HepG2 (cell line): ENCODE measurements around the gene LRRC40. TPM values are rescaled to one million over a fixed set of nuclear protein-coding genes. Genes with fewer than 3 reads are reported as not detected.

Source experiments
- ATAC-seq: fragments of 200-7000 bp; cut with Tn5 transposase; 3 replicates; pipeline ENCODE4 v1.9.1; 2020; ENCODE audit warnings: mild to moderate bottlenecking, moderate library complexity
- BruUV-seq: library from RNA; stranded (reverse); fragments of 400-500 nt; replicated peaks from 2 replicates; lab custom pipeline; 2021; lab: Mats Ljungman, UMichigan
- CTCF ChIA-PET: fragments of 300-600 bp; formaldehyde crosslinking; extraction: SDS; loops from one replicate; lab custom pipeline; 2021; ENCODE audit warnings: low total read pairs, inconsistent platforms, low intra/inter-chr PET ratio; lab: Yijun Ruan, JAX
- POLR2A ChIA-PET: fragments of 350-600 bp; sonication (Branson Sonifier 250); formaldehyde crosslinking; loops from one replicate; lab custom pipeline; 2020; ENCODE audit warnings: antibody characterized with exemption, inconsistent platforms; lab: Yijun Ruan, JAX
- DNase-seq: peaks from one replicate; pipeline ENCODE4 v3.0.0-alpha.2; 2015; ENCODE audit warnings: low spot score
- FAIRE-seq: peaks from 3 replicates; lab custom pipeline; 2011; peaks lifted over from hg19 to GRCh38; lab: Jason Lieb, UNC
- H2AFZ ChIP-seq: one replicate; pipeline ENCODE4 v1.6.1; 2011; ENCODE audit warnings: low read length, inconsistent platforms
- H3K27ac ChIP-seq: fragments of 300-600 bp; 3 replicates; pipeline ENCODE4 v1.8.0; 2011; ENCODE audit warnings: mixed run types, mild to moderate bottlenecking, mixed read lengths, low read length, inconsistent platforms; ENCODE audit not compliant: insufficient read depth; ENCODE audit errors: extremely low read length
- H3K27me3 ChIP-seq, 2 experiments: fragments of 200-600 bp in 1 of 2; 2 replicates in 1 of 2; 3 replicates in 1 of 2; pipeline versions ENCODE4 v1.6.0 to v1.8.0; 2011; ENCODE audit warnings: low read length in 2 of 2, mild to moderate bottlenecking in 2 of 2, moderate library complexity in 2 of 2, inconsistent platforms in 1 of 2; ENCODE audit not compliant: insufficient read depth in 2 of 2, control insufficient read depth in 1 of 2
- H3K36me3 ChIP-seq, 2 experiments: fragments of 200-600 bp in 1 of 2; replicated peaks in 1 of 2; 2 replicates in 1 of 2; 3 replicates in 1 of 2; pipeline versions ENCODE4 v1.5.1 to v1.8.0; 2011; ENCODE audit warnings: low read length in 2 of 2, inconsistent platforms in 1 of 2; ENCODE audit not compliant: insufficient read depth in 2 of 2, control insufficient read depth in 1 of 2
- H3K4me1 ChIP-seq: 2 replicates; pipeline ENCODE4 v1.5.1; 2012; ENCODE audit warnings: low read length, inconsistent platforms; ENCODE audit not compliant: insufficient read depth
- H3K4me2 ChIP-seq: 2 replicates; pipeline ENCODE4 v1.6.0; 2011; ENCODE audit warnings: low read depth, low read length, inconsistent platforms
- H3K4me3 ChIP-seq, 3 experiments: fragments of 200-600 bp in 1 of 3; sonication (generic), shearing (Covaris generic) in 1 of 3; replicated peaks in 1 of 3; 2 replicates each; pipeline ENCODE4 v1.5.1; 2011 to 2016; ENCODE audit warnings: low read length in 3 of 3, inconsistent platforms in 2 of 3, low read depth in 2 of 3, mild to moderate bottlenecking in 2 of 3, control low read depth in 1 of 3, mixed read lengths in 1 of 3; ENCODE audit not compliant: insufficient read depth in 1 of 3
- H3K79me2 ChIP-seq: one replicate; pipeline ENCODE4 v1.6.1; 2011; ENCODE audit warnings: low read length, inconsistent platforms; ENCODE audit not compliant: insufficient read depth
- H3K9ac ChIP-seq: 2 replicates; pipeline ENCODE4 v1.6.0; 2011; ENCODE audit warnings: mild to moderate bottlenecking, low read depth, low read length, inconsistent platforms; ENCODE audit not compliant: insufficient read depth
- H3K9me3 ChIP-seq: 2 replicates; pipeline ENCODE4 v1.5.1; 2012; ENCODE audit warnings: mild to moderate bottlenecking, low read length
- H4K20me1 ChIP-seq: 2 replicates; pipeline ENCODE4 v1.6.0; 2011; ENCODE audit warnings: inconsistent platforms, mild to moderate bottlenecking, low read length, moderate library complexity; ENCODE audit not compliant: insufficient read depth
- BRF2 ChIP-seq: sonication (generic); formaldehyde crosslinking; IDR thresholded peaks from 2 replicates; pipeline ENCODE4 v1.8.1; 2022; ENCODE audit warnings: mild to moderate bottlenecking, missing genetic modification reagents
- HOXD1 ChIP-seq: sonication (generic); formaldehyde crosslinking; IDR thresholded peaks from 2 replicates; pipeline ENCODE4 v1.5.0; 2020; ENCODE audit warnings: missing genetic modification reagents
- IKZF1 ChIP-seq: fragments of 450-650 bp; IDR thresholded peaks from 2 replicates; pipeline ENCODE4 v1.7.1; 2016
- KAT7 ChIP-seq: IDR thresholded peaks from 2 replicates; pipeline ENCODE4 v1.6.1; 2018; ENCODE audit warnings: borderline replicate concordance, missing compliant biosample characterization
- KDM6A ChIP-seq: IDR thresholded peaks from 2 replicates; pipeline ENCODE4 v1.6.1; 2016; ENCODE audit warnings: low read depth
- NFKBIZ ChIP-seq: IDR thresholded peaks from 2 replicates; pipeline ENCODE4 v1.6.1; 2018; ENCODE audit warnings: missing genetic modification reagents, missing compliant biosample characterization
- POLR2AphosphoS2 ChIP-seq: IDR thresholded peaks from 2 replicates; pipeline ENCODE4 v1.6.1; 2011; ENCODE audit warnings: low read depth, low read length, improper control_type of control experiment
- SMC3 ChIP-seq: IDR thresholded peaks from 2 replicates; pipeline ENCODE4 v1.6.1; 2011; ENCODE audit warnings: low read length, improper control_type of control experiment
- TAF1 ChIP-seq: sonication (generic); formaldehyde crosslinking; IDR thresholded peaks from 2 replicates; pipeline ENCODE4 v1.4.0; 2020; ENCODE audit warnings: missing genetic modification reagents
- ZKSCAN1 ChIP-seq: fragments of 150-350 bp; IDR thresholded peaks from 2 replicates; pipeline ENCODE4 v1.6.1; 2014; ENCODE audit warnings: low read length
- ZNF550 ChIP-seq: sonication (generic); formaldehyde crosslinking; IDR thresholded peaks from 2 replicates; pipeline ENCODE4 v1.4.0; 2020; ENCODE audit warnings: mild to moderate bottlenecking, missing genetic modification reagents, borderline replicate concordance
- ZNF646 ChIP-seq: sonication (generic); formaldehyde crosslinking; IDR thresholded peaks from 2 replicates; pipeline ENCODE4 v1.9.0; 2021; ENCODE audit warnings: mild to moderate bottlenecking, missing genetic modification reagents
- ZNF672 ChIP-seq: sonication (generic); formaldehyde crosslinking; IDR thresholded peaks from 2 replicates; pipeline ENCODE4 v1.8.1; 2022; ENCODE audit warnings: missing genetic modification reagents
- ZSCAN25 ChIP-seq: sonication (generic); formaldehyde crosslinking; IDR thresholded peaks from 2 replicates; pipeline ENCODE4 v1.8.0; 2022; ENCODE audit warnings: mild to moderate bottlenecking, missing genetic modification reagents
- in situ Hi-C: cut with HindIII; loops from 2 replicates; pipeline ENCODE4 v1.10.0; 2017; ENCODE audit warnings: low pct_unique_long_range_greater_than_20kb; ENCODE audit not compliant: extremely low pct_ligation_motif_present
- intact Hi-C: fragments of 100-400 bp; cut with micrococcal nuclease; formaldehyde crosslinking; loops from one replicate; pipeline ENCODE4 v1.10.0; 2022; ENCODE audit not compliant: unreplicated experiment
- polyA plus RNA-seq, 8 experiments: library from polyadenylated mRNA; depleted of rRNA in 3 of 8; stranded (reverse) in 7 of 8; unstranded in 1 of 8; fragments of >200 nt; fragmentation: Illumina TruSeq in 4 of 8; extraction: Trizol in 4 of 8; gene quantifications; 2 replicates each; pipeline versions ENCODE4 v1.2.1 to v1.2.3, GENCODE V29; 2011 to 2016; ENCODE audit warnings: low read depth in 4 of 8, missing spikeins in 1 of 8, mixed read lengths in 1 of 8; ENCODE audit not compliant: insufficient read depth in 1 of 8
- total RNA-seq, 5 experiments: library from RNA; depleted of rRNA; stranded (reverse); fragments of >200 nt; fragmentation: Illumina TruSeq; extraction: Trizol; gene quantifications; 2 replicates each; pipeline ENCODE4 v1.2.3, GENCODE V29; 2016; ENCODE audit warnings: low read depth in 1 of 5
- TF ChIP-seq, protein P1 (sequence below): sonication (generic); formaldehyde crosslinking; conservative IDR thresholded peaks from 2 replicates; pipeline ENCODE4 v1.5.0; 2020; ENCODE audit warnings: missing genetic modification reagents
- TF ChIP-seq, protein P2 (sequence below): sonication (generic); formaldehyde crosslinking; IDR thresholded peaks from 2 replicates; pipeline ENCODE4 v1.4.0; 2020; ENCODE audit warnings: missing genetic modification reagents, borderline replicate concordance

LRRC40 gene
- total and polyA plus RNA-seq, 2 of the 13 experiments (the other 11 are each of a cell fraction or from before 2014, with no cell fraction given) = 10.3 to 32.7 TPM

GRCh38 chr1:70247768-70248167 is 42.4 kb upstream of the LRRC40 start:
- Histone ChIP-seq H3K36me3 (peaks cover 17 to 93% of the 10 kb centered on the region in 2 experiments), H3K27ac (no peak overlapping the region), H3K9ac (no peak overlapping the region), H4K20me1 (peaks cover 20% of the 10 kb centered on the region; the same call in 1 of the 2 replicates), H2AFZ (no peak overlapping the region), H3K9me3 (no peaks in the 10 kb centered on the region), H3K27me3 (no peaks in the 10 kb centered on the region), H3K4me3 (no peak overlapping the region), H3K4me2 (no peak overlapping the region), H3K4me1 (no peaks in the 10 kb centered on the region), H3K79me2 (no peaks in the 10 kb centered on the region)
- ATAC-seq = no peak
- in situ Hi-C loops = no loop called here
- no peak for FAIRE-seq
- ChIA-PET POLR2A (no interaction called here), CTCF (no interaction called here)
- intact Hi-C loops = no loop called here
- no TSS peak for BruUV-seq
- no peak for DNase-seq
- no peak for TF ChIP-seq ZKSCAN1
- no peak for TF ChIP-seq ZNF672 (CRISPR knock-in tag)
- no peak for TF ChIP-seq TAF1 (CRISPR knock-in tag)
- no peak for TF ChIP-seq BRF2 (CRISPR knock-in tag)
- TF ChIP-seq, protein P1, sequence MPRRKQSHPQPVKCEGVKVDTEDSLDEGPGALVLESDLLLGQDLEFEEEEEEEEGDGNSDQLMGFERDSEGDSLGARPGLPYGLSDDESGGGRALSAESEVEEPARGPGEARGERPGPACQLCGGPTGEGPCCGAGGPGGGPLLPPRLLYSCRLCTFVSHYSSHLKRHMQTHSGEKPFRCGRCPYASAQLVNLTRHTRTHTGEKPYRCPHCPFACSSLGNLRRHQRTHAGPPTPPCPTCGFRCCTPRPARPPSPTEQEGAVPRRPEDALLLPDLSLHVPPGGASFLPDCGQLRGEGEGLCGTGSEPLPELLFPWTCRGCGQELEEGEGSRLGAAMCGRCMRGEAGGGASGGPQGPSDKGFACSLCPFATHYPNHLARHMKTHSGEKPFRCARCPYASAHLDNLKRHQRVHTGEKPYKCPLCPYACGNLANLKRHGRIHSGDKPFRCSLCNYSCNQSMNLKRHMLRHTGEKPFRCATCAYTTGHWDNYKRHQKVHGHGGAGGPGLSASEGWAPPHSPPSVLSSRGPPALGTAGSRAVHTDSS (CRISPR knock-in tag) = no peak
- TF ChIP-seq POLR2AphosphoS2 = no peak
- no peak for TF ChIP-seq HOXD1 (CRISPR knock-in tag)
- TF ChIP-seq ZNF646 = no peak
- TF ChIP-seq IKZF1 = no peak
- no peak for TF ChIP-seq KAT7 (CRISPR knock-in tag)
- no peak for TF ChIP-seq ZSCAN25 (CRISPR knock-in tag)
- no peak for TF ChIP-seq ZNF550
- TF ChIP-seq SMC3 = no peak
- no peak for TF ChIP-seq KDM6A
- TF ChIP-seq, protein P2, sequence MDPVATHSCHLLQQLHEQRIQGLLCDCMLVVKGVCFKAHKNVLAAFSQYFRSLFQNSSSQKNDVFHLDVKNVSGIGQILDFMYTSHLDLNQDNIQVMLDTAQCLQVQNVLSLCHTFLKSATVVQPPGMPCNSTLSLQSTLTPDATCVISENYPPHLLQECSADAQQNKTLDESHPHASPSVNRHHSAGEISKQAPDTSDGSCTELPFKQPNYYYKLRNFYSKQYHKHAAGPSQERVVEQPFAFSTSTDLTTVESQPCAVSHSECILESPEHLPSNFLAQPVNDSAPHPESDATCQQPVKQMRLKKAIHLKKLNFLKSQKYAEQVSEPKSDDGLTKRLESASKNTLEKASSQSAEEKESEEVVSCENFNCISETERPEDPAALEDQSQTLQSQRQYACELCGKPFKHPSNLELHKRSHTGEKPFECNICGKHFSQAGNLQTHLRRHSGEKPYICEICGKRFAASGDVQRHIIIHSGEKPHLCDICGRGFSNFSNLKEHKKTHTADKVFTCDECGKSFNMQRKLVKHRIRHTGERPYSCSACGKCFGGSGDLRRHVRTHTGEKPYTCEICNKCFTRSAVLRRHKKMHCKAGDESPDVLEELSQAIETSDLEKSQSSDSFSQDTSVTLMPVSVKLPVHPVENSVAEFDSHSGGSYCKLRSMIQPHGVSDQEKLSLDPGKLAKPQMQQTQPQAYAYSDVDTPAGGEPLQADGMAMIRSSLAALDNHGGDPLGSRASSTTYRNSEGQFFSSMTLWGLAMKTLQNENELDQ = no peak
- TF ChIP-seq NFKBIZ (CRISPR knock-in tag) = no peak
